Measurements from ENCODE around the gene CWC27.

Gene CWC27

GRCh38 chr5:64766941-64767340 lies 1.8 kb upstream of the CWC27 start:
- Mint-ChIP-seq H3K27me3 (no peaks in the 10 kb centered on the region), H3K9me3 (no peaks in the 10 kb centered on the region), H3K4me3 (peak overlapping the region; percentile 44), H3K4me1 (peaks cover 23% of the 10 kb centered on the region), H3K36me3 (peaks cover 6% of the 10 kb centered on the region), H3K27ac (peak overlapping the region; percentile 48)
- DNase-seq (ENCODE audit: low spot score in 2 of 2) (no peak), ATAC-seq (ENCODE audit: low read depth) (no peak)

- peak overlapping the region; percentile 97 for H3K4me3 Mint-ChIP-seq
- H3K9me3 Mint-ChIP-seq, result no peaks in the 10 kb centered on the region
- ATAC-seq (ENCODE audit: low read depth), result peak; percentile 1
- DNase-seq (ENCODE audit: low spot score in 2 of 2), result no peak
- peak overlapping the region; percentile 95 for H3K27ac Mint-ChIP-seq
- peaks cover 6% of the 10 kb centered on the region for H3K36me3 Mint-ChIP-seq
- H3K4me1 Mint-ChIP-seq, result peaks cover 24% of the 10 kb centered on the region
- H3K27me3 Mint-ChIP-seq, result no peaks in the 10 kb centered on the region
Observed at GRCh38 chr5:64767959-64768357, 772 bp upstream of the CWC27 start.

- peaks cover 2% of the 10 kb centered on the region for H3K36me3 Mint-ChIP-seq
Observed at GRCh38 chr5:64769855-64770254, 1.1 kb downstream of the CWC27 start.

GRCh38 chr5:64771736-64772135 lies 3.0 kb downstream of the CWC27 start:
- no peaks in the 10 kb centered on the region for H3K9me3 Mint-ChIP-seq
- ATAC-seq (ENCODE audit: low read depth) (no peak), DNase-seq (ENCODE audit: low spot score in 2 of 2) (no peak)
- peaks cover 29% of the 10 kb centered on the region for H3K4me1 Mint-ChIP-seq
- H3K27ac Mint-ChIP-seq, result no peak overlapping the region
- peaks cover 11% of the 10 kb centered on the region for H3K36me3 Mint-ChIP-seq
- H3K27me3 Mint-ChIP-seq, result no peaks in the 10 kb centered on the region
- H3K4me3 Mint-ChIP-seq, result no peak overlapping the region

More at GRCh38 chr5:64769855-64770254, 1.1 kb downstream of the CWC27 start:
- H3K4me1 Mint-ChIP-seq, result peaks cover 32% of the 10 kb centered on the region
- DNase-seq (ENCODE audit: low spot score in 2 of 2), result no peak
- H3K27ac Mint-ChIP-seq, result no peak overlapping the region
- ATAC-seq (ENCODE audit: low read depth), result no peak
- H3K27me3 Mint-ChIP-seq, result no peaks in the 10 kb centered on the region
- H3K4me3 Mint-ChIP-seq, result peak overlapping the region; percentile 97
- H3K9me3 Mint-ChIP-seq, result no peaks in the 10 kb centered on the region

GRCh38 chr5:64773533-64773932 lies 4.8 kb downstream of the CWC27 start:
- Mint-ChIP-seq H3K36me3 (peaks cover 12% of the 10 kb centered on the region), H3K27me3 (no peaks in the 10 kb centered on the region), H3K4me1 (peaks cover 25% of the 10 kb centered on the region), H3K27ac (peak overlapping the region; percentile 45), H3K9me3 (no peaks in the 10 kb centered on the region), H3K4me3 (no peak overlapping the region)
- ATAC-seq (ENCODE audit: low read depth) (no peak), DNase-seq (ENCODE audit: low spot score in 2 of 2) (no peak)

- H3K4me1 Mint-ChIP-seq, result peaks cover 21% of the 10 kb centered on the region
- no peak overlapping the region for H3K27ac Mint-ChIP-seq
- ATAC-seq (ENCODE audit: low read depth), result no peak
- H3K36me3 Mint-ChIP-seq, result peaks cover 19% of the 10 kb centered on the region
- no peaks in the 10 kb centered on the region for H3K27me3 Mint-ChIP-seq
- no peak for DNase-seq (ENCODE audit: low spot score in 2 of 2)
- no peak overlapping the region for H3K4me3 Mint-ChIP-seq
- H3K9me3 Mint-ChIP-seq, result no peaks in the 10 kb centered on the region
Observed at GRCh38 chr5:64775291-64775690, 6.6 kb downstream of the CWC27 start.

GRCh38 chr5:64784451-64785025 lies 15.8 kb downstream of the CWC27 start:
- DNase-seq (ENCODE audit: low spot score in 2 of 2), result peak; percentile 59 to 62
- peaks cover 18% of the 10 kb centered on the region for H3K36me3 Mint-ChIP-seq
- no peaks in the 10 kb centered on the region for H3K9me3 Mint-ChIP-seq
- peaks cover 5% of the 10 kb centered on the region for H3K4me1 Mint-ChIP-seq
- H3K4me3 Mint-ChIP-seq, result no peak overlapping the region
- no peak overlapping the region for H3K27ac Mint-ChIP-seq
- no peaks in the 10 kb centered on the region for H3K27me3 Mint-ChIP-seq
- ATAC-seq (ENCODE audit: low read depth), result peak; percentile 82

- Mint-ChIP-seq H3K4me3 (no peak overlapping the region), H3K4me1 (peaks cover 2% of the 10 kb centered on the region), H3K27me3 (no peaks in the 10 kb centered on the region)
Observed at GRCh38 chr5:64786372-64786771, 17.6 kb downstream of the CWC27 start.

GRCh38 chr5:64788156-64788555 lies 19.4 kb downstream of the CWC27 start:
- Mint-ChIP-seq H3K36me3 (peaks cover 22% of the 10 kb centered on the region), H3K27ac (no peak overlapping the region), H3K4me1 (peaks cover 2% of the 10 kb centered on the region), H3K9me3 (no peaks in the 10 kb centered on the region), H3K27me3 (no peaks in the 10 kb centered on the region), H3K4me3 (no peak overlapping the region)
- DNase-seq (ENCODE audit: low spot score in 2 of 2) (no peak), ATAC-seq (ENCODE audit: low read depth) (no peak)

More at GRCh38 chr5:64786372-64786771, 17.6 kb downstream of the CWC27 start:
- Mint-ChIP-seq H3K9me3 (no peaks in the 10 kb centered on the region), H3K27ac (no peak overlapping the region), H3K36me3 (peaks cover 15% of the 10 kb centered on the region)
- ATAC-seq (ENCODE audit: low read depth), result no peak
- DNase-seq (ENCODE audit: low spot score in 2 of 2), result no peak

GRCh38 chr5:64789457-64789856 lies 20.7 kb downstream of the CWC27 start:
- Mint-ChIP-seq H3K9me3 (no peaks in the 10 kb centered on the region), H3K4me3 (no peak overlapping the region), H3K27ac (no peak overlapping the region), H3K36me3 (peaks cover 23% of the 10 kb centered on the region), H3K27me3 (no peaks in the 10 kb centered on the region), H3K4me1 (peaks cover under 1% of the 10 kb centered on the region)
- ATAC-seq (ENCODE audit: low read depth) (no peak), DNase-seq (ENCODE audit: low spot score in 2 of 2) (no peak)

- DNase-seq (ENCODE audit: low spot score in 2 of 2) (no peak), ATAC-seq (ENCODE audit: low read depth) (no peak)
- no peak overlapping the region for H3K4me3 Mint-ChIP-seq
- H3K36me3 Mint-ChIP-seq, result peaks cover 22% of the 10 kb centered on the region
- H3K9me3 Mint-ChIP-seq, result no peaks in the 10 kb centered on the region
- no peaks in the 10 kb centered on the region for H3K27me3 Mint-ChIP-seq
- no peaks in the 10 kb centered on the region for H3K4me1 Mint-ChIP-seq
- no peak overlapping the region for H3K27ac Mint-ChIP-seq
Observed at GRCh38 chr5:64790210-64790609, 21.5 kb downstream of the CWC27 start.

- H3K36me3 Mint-ChIP-seq, result peaks cover 22% of the 10 kb centered on the region
- H3K27me3 Mint-ChIP-seq, result no peaks in the 10 kb centered on the region
- no peak for ATAC-seq (ENCODE audit: low read depth)
- no peak for DNase-seq (ENCODE audit: low spot score in 2 of 2)
- no peak overlapping the region for H3K4me3 Mint-ChIP-seq
- H3K27ac Mint-ChIP-seq, result no peak overlapping the region
- H3K9me3 Mint-ChIP-seq, result no peaks in the 10 kb centered on the region
- H3K4me1 Mint-ChIP-seq, result no peaks in the 10 kb centered on the region
Observed at GRCh38 chr5:64792469-64792868, 23.7 kb downstream of the CWC27 start.

- Mint-ChIP-seq H3K36me3 (peaks cover 22% of the 10 kb centered on the region), H3K27me3 (no peaks in the 10 kb centered on the region), H3K9me3 (no peaks in the 10 kb centered on the region), H3K4me1 (no peaks in the 10 kb centered on the region), H3K4me3 (no peak overlapping the region), H3K27ac (no peak overlapping the region)
- ATAC-seq (ENCODE audit: low read depth), result no peak
- no peak for DNase-seq (ENCODE audit: low spot score in 2 of 2)
Observed at GRCh38 chr5:64794053-64794770, 25.5 kb downstream of the CWC27 start.

GRCh38 chr5:64796301-64796700 lies 27.6 kb downstream of the CWC27 start:
- peaks cover 16% of the 10 kb centered on the region for H3K36me3 Mint-ChIP-seq
- DNase-seq (ENCODE audit: low spot score in 2 of 2), result no peak
- H3K27ac Mint-ChIP-seq, result no peak overlapping the region
- H3K4me3 Mint-ChIP-seq, result no peak overlapping the region
- no peaks in the 10 kb centered on the region for H3K9me3 Mint-ChIP-seq
- no peaks in the 10 kb centered on the region for H3K4me1 Mint-ChIP-seq
- no peaks in the 10 kb centered on the region for H3K27me3 Mint-ChIP-seq
- ATAC-seq (ENCODE audit: low read depth), result no peak

GRCh38 chr5:64800926-64801325 lies 32.2 kb downstream of the CWC27 start:
- DNase-seq (ENCODE audit: low spot score in 2 of 2), result no peak
- Mint-ChIP-seq H3K36me3 (peaks cover 4% of the 10 kb centered on the region), H3K27me3 (no peaks in the 10 kb centered on the region), H3K4me1 (no peaks in the 10 kb centered on the region), H3K27ac (no peak overlapping the region), H3K9me3 (no peaks in the 10 kb centered on the region), H3K4me3 (no peak overlapping the region)
- ATAC-seq (ENCODE audit: low read depth), result no peak

Measured in memory B cell (primary cell).